DMS153 (cell line): ENCODE results near the gene PLXNB3.
A peak's percentile ranks its signal among the peaks of the same experiment; 100 is the strongest.

Experiments used
- DNase-seq: peaks from one replicate; lab custom pipeline; 2025; lab: John Stamatoyannopoulos, UW

PLXNB3 gene

DNA sequence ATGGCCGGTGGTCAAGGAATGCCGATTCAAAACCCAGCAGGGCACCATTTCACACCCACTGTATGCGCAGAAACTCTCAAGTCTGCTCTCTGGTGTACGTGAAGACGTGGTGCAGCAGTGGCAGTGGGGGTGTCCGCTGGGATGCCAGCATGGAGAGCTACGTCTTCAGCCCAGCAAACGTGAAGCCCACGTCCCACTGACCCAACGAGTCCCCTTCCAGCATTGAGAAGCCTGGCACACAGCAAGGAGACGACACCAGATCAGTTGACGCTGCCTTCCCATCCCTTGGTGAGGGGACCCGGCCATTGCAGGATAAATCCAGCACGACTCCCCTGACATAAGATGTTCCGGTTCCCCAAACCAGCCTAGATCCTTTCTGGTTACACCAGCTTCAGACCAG, 2.2 kb upstream of the PLXNB3 start:
- DNase-seq, result no peak

DNA sequence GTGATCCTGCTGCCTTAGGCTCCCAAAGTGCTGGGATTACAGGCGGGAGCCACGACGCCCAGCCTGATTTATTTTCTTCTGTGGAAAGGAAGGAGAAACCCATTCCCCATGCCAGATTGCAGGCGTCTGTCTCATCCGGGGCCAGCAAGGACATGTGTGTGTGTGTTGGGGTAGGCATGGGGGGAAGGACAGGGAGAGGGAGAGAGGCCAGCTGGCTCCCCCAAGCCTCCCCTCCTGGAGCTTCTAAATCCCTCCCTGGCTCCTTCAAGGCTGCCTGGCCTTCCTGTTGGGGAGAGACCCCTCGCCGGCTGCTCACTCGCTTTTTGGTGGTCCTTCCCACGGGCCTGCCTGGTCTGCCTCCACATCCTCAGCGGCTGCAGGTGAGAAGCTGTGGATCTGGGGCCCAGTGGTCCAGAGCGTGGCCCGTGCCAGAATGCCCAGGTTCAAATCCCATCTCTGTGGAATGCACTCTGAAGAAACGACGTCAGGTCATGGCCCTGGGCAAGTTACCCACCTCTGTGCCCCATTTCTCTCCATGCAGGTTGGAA, 1.3 kb upstream of the PLXNB3 start:
- no peak for DNase-seq

DNA sequence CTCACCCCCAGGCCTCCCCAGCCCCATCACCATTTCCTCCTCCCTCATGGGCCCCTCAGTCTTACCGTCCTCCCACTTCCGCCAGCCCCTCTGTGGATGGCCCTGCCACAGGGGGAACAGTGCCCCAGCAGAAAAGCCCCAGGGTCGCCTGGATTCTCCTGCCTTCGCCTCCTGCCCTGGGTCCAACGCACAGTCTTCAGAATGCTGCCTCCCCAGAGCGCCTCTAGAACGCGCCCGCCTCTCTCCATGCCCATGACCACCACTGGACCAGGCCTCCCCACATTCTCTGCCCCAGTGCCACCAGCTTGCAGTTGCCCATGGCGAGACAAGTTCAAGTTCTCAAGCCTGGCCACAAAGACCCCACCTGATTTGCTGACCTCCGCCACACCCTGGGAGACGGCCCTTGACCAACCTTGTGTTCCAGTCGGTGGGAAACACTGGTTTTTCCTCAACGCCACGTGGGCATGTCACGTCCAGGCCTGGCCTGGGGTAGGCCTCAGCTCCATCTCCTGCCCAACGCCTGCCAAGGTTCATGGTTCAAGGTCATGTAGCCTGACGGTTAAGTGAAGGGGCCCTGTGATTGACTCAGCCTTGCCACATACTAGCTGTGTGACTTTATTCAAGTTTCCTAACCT, 634 bp upstream of the PLXNB3 start:
- no peak for DNase-seq

DNA sequence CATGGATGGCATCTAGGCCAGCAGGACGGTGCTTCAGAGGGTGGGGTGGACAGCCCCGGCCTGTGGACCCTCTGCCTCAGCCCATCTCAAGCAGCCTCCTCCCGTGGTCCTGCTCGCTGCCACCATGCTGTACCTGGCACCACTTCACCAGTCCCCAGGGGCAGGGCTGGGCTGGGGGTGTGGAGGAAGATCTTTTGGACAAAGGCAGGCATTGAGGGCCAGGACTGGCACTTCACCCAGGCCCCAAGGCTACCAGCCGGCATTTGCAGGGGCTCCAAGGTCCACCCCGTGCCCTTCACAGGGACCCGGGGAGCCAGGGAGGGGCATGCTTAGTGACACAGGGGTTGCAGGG, 713 bp downstream of the PLXNB3 start:
- DNase-seq, result no peak

DNA sequence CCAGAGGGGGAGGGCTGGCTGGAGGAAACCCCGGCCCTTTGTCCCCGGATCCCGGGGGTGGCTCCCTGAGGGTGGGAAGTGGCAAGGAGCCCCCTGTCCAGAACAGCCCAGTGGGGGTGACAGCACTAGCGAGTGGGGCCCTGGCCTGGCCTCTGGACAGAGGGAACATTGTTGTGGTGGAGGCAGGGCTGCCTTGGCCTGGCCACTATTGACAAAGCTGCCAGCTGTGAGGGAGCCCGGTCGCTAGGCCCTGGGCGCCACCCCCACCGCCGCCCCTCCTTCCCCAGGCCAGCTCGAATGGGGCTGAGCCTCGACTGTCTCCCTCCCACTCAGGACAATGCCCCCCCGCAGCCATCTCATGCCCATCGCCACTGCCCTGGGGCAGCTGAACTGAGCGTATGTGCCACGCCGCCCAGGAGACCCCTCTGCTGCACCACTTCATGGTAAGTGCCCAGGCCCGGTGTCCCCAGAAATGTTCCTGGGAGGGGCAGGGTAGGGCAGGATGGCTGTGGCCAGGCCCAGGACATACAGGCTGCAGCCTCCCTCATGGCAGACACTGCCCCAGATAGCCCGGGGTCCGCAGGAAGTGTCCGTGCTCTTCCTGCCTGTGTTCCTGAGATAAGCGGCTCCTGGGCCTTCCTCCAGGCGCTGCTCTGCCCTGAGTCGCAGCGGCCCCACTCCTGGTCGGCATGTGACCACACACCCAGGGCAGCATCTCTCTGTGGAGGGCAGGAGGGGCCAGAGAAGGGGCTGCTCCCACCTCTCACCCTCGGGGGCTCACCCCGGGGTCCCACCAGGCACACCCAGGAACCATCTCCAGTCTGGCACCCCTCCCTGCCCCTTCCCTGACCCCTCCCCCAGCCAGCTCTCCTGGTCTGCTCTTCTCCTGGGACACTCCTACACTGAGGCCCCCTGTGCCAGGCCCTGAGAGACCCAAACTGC, 1.4 kb downstream of the PLXNB3 start:
- DNase-seq, result no peak

DNA sequence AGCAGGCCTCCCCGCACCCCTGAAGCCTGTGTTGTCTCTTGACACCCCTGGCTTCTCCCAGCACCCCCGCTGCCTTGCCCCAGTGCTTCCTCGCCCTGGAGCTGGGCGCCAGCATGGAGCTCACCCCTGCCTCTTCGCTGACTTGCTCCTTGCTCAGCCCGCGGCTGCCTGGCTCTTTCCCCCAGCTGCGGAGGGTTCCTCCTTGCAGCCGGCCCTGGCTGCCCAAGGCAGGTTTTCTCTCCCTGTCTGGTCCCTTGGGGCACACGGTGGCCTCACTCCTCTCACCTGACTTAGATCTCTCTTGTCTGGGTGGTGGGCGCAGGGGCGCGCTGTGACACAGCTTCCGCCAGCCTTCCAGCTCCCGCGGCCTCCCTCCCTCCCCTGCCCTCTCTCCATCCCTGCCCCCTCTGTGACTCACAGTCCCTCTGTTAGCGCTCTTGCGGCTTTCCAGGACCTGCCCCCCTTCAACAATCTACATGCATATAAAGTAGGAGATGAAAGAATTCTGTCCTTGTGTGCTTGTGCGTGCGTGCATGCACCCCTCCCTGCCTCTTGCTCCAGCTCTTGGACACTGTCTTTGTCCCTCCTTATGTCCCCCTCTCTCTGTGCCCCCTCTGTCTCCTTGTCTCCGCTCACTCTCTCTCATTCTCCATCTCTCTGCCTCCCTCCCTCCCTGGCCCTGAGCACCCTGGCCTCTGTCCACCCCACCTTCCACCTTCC, 2.2 kb downstream of the PLXNB3 start:
- DNase-seq, result peak; percentile 63

DNA sequence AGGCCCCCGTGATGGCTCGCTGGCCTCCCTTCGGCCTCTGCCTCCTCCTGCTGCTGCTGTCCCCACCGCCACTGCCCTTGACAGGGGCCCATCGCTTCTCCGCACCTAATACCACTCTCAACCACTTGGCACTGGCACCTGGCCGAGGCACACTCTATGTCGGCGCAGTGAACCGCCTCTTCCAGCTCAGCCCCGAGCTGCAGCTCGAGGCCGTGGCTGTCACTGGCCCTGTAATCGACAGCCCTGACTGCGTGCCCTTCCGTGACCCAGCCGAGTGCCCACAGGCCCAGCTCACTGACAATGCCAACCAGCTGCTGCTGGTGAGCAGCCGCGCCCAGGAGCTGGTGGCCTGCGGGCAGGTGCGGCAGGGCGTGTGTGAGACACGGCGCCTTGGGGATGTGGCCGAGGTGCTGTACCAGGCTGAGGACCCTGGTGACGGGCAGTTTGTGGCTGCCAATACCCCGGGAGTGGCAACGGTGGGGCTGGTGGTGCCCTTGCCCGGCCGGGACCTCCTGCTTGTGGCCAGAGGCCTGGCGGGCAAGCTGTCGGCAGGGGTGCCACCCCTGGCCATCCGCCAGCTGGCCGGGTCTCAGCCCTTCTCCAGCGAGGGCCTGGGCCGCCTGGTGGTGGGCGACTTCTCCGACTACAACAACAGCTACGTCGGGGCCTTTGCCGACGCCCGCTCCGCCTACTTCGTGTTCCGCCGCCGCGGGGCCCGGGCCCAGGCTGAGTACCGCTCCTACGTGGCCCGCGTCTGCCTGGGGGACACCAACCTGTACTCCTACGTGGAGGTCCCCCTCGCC, 3.0 kb downstream of the PLXNB3 start:
- DNase-seq, result no peak

DNA sequence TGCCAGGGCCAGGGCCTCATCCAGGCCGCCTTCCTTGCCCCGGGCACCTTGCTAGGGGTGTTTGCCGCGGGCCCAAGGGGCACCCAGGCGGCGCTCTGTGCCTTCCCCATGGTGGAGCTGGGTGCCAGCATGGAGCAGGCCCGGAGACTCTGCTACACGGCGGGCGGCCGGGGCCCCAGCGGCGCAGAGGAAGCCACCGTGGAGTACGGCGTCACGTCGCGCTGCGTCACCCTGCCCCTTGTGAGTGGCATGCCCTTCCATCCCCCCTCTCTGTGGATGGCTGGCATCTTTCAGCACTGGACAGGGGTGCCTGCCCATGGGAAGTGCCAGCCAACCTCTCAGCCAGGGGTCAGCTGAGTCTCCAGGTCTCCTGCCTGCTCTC, 3.6 kb downstream of the PLXNB3 start:
- no peak for DNase-seq

DNA sequence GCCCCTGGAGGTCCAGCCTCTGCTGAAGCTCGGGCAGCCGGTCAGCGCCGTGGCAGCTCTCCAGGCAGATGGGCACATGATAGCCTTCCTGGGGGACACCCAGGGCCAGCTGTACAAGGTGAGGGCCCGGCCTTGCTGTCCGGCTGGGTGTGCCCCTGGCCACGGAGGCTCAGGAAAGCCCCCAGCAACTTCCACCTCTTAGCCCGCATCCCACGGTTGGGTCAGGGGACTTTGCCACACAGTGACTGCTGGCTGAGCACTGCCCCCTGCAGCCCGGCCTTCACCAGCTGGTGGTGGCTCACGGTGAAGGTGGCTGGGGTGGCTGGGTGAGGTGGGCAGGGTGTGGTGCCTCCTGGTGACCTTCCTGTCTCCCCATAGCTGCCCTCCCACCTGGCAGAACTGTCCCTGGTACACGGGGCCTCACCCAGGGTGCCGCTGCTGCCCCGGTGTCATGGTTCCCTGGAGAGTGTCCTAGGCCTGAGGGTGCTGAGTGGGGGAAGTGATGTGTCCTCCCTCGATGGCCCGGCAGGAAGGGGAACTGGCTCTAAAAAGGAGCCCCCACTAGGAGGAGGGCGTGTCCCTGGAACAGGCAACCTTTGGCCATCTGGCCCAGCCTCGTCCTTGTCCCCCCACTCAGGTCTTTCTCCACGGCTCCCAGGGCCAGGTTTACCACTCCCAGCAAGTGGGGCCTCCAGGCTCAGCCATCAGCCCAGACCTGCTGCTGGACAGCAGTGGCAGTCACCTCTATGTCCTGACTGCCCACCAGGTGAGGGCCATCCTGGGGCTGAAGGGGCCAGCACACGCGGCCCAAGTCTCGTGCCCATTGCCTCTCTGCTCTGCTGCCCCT, 4.5 kb downstream of the PLXNB3 start:
- no peak for DNase-seq

DNA sequence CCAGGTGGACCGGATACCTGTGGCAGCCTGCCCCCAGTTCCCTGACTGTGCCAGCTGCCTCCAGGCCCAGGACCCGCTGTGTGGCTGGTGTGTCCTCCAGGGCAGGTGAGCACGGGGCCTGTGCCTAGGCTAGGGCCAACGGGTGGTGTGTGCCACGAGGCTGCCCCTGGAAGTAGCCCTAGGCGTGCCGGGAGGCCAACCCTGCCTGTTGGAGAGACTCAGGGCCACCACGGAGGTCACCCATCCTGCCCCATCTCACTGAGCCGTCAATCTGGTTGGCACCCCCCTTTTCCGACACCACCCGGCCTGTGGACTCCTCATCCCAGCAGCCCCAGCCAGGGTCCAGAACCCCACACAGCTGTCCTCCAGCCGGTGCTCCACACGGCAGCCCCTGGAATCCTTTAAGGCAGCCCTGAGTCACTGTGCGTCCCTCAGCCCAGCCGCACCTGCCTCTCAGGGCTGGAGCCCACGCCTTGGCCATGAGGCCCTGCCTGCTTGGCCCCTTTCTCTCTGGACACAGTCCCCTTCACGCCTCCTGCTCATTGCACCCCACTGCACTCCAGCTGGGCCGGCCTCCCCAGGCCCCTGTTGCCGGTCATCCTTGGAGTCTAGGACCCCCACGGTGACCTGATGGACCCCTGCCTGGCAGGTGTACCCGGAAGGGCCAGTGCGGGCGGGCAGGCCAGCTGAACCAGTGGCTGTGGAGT, 5.3 kb downstream of the PLXNB3 start:
- DNase-seq, result no peak

DNA sequence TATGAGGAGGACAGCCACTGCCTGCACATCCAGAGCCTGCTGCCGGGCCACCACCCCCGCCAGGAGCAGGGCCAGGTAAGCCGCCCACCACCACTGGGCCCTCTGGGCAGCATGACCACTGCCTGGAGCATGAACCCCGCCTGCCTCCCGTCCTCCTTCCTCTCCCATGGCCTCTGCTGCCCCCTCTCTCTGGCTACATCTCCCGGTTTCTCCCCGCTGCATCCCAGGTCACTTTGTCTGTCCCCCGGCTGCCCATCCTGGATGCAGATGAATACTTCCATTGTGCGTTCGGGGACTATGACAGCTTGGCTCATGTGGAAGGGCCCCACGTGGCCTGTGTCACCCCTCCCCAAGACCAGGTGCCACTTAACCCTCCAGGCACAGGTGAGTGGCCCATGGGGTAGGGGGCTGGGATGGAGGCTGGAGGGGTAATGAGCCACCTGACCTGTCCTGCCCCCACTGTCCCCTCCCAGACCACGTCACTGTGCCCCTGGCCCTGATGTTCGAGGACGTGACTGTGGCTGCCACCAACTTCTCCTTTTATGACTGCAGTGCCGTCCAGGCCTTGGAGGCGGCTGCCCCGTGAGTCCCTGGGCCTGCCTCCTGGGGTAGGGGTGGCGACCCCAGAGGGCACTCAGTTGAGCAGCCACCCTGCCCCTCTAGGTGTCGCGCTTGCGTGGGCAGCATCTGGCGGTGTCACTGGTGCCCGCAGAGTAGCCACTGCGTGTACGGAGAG, 6.0 kb downstream of the PLXNB3 start:
- no peak for DNase-seq

DNA sequence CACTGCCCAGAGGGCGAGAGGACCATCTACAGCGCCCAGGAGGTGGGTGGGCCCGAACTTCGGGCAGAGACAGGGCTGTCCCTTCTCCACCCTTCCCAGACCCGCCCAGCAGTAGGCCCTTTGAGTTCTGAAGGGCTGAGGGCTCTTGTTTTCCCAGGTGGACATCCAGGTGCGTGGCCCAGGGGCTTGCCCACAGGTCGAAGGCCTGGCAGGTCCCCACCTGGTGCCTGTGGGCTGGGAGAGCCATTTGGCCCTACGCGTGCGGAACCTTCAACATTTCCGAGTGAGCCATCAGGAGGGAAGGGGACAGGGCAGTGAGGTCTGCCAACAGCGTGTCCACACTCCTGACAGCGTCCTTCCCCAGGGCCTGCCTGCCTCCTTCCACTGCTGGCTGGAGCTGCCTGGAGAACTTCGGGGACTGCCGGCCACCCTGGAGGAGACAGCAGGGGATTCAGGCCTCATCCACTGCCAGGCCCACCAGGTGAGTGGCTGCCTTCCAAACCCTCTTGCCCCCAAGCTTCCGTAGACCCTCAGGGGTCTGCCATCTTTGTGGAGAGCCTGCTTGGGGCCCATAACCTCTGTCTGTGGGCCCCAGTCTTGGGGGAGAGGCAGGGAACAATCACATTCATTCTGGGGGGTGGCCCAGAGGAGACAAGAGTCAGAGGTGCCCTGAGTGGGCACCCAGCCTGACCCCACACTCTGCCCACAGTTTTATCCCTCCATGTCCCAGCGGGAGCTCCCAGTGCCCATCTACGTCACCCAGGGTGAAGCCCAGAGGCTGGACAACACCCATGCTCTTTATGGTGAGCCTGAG, 6.8 kb downstream of the PLXNB3 start:
- DNase-seq, result no peak

DNA sequence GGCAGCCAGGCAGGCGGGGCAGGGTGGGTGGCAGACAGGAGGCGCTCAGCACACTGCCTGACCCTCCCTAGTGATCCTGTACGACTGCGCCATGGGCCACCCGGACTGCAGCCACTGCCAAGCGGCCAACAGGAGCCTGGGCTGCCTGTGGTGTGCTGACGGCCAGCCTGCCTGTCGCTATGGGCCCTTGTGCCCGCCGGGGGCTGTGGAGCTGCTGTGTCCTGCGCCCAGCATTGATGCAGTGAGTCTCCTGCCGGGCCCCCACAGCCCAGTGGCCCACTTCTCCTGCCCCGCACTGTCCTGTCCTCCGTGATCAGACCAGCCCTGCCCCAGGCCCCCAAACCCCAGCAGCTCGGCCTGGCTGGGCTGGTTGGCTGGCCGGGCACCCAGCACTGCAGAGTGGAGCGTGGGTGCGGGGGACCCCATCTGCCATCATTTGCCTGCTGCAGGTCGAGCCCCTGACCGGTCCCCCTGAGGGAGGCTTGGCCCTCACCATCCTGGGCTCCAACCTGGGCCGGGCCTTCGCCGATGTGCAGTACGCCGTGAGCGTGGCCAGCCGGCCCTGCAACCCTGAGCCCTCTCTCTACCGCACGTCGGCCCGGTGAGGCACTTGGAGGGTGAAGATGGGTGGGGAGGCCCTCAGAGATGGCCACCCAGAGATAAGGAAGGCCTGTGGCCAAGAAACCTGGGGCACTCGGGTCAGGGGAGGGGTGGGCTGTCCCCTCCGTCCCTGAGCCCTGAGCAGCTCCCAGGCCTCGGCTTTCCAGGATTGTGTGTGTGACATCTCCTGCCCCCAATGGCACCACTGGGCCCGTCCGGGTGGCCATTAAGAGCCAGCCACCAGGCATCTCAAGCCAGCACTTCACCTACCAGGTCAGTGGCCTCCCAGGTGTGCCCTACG, 7.6 kb downstream of the PLXNB3 start:
- no peak for DNase-seq

DNA sequence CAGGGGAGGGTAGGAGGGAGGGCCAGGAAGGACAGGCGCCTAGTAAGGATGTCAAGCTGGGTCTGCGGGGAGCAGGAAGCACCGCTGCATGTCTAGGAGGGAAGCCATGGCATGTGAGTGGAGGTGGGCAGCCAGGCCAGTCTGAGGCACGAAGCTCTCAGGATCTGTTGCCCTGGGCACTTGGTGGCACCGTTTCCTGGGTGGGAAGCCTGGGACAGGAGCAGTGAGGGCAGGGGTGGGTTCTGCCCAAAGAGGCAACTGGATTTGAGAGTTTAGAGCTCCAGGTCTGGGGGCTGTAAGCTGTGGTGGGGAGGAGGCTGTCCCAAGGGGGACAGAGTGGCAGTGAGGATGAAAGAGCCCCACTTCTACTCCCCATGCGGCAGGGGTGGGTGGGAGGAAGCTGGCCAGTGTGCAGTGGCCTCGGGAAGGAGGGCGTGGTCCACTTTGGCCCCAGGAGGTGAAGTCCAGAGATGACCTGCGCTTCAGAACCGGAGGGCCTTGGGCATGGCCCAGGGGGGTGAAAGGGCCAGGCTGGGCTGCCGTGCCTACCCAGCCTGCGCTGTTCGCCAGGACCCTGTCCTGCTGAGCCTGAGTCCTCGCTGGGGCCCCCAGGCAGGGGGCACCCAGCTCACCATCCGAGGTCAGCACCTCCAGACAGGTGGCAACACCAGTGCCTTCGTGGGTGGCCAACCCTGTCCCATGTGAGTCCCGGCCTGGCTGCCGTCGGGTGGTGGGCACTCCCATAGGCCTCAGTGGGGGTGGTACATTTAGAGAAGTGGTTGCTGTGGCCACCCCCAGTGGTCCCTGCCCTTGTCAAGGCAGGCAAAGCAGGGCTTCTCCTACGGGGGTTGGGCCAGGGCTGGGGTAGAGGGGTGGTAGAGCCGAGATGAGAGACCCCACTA, 8.5 kb downstream of the PLXNB3 start:
- no peak for DNase-seq

DNA sequence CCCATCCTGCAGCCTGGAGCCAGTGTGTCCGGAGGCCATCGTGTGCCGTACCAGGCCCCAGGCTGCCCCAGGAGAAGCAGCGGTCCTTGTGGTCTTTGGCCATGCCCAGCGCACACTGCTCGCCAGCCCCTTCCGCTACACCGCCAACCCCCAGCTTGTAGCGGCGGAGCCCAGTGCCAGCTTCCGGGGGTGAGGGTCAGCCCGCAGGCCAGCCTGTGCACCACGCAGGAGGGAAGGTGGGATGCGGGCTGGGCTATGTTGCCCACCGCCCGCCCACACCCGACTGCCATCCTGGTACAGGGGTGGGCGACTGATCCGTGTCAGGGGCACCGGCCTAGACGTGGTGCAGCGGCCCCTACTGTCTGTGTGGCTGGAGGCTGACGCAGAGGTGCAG, 9.2 kb downstream of the PLXNB3 start:
- DNase-seq, result no peak

DNA sequence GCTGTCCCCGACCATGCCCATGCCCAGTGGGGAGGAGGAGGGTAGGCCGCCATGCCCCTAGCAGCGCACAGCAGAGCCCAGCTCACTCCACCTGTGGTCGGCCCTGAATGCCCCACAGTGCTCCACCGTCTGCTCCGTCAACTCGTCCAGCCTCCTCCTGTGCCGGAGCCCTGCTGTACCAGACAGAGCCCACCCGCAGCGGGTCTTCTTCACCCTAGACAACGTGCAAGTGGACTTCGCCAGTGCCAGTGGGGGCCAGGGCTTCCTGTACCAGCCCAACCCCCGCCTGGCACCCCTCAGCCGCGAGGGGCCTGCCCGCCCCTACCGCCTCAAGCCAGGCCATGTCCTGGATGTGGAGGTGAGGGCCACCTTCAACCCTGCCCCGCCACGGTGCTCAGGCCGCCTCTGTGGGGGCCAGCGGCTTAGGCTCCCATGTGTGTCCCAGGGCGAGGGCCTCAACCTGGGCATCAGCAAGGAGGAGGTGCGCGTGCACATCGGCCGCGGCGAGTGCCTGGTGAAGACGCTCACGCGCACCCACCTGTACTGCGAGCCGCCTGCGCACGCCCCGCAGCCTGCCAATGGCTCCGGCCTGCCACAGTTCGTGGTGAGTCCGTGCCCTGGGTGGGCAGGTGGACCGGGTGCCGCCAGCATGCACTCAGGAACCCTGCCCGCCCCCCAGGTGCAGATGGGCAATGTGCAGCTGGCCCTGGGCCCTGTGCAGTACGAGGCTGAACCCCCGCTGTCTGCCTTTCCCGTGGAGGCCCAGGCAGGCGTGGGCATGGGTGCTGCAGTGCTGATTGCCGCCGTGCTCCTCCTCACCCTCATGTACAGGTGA, 9.9 kb downstream of the PLXNB3 start:
- no peak for DNase-seq
